ENCODE measurements around the gene ARID3C.

Gene ARID3C

GRCh38 chr9:34590381-34591247 is 38.3 kb downstream of the ARID3C start:
- DNase-seq (ENCODE audit: low read depth): no peak
- no peak overlapping the region for H3K4me3 ChIP-seq (ENCODE audit: low read depth, low read length)

GRCh38 chr9:34589636-34590380 is 39.1 kb downstream of the ARID3C start, which contains the start of gene CNTFR:
CNTFR (minus strand) TSS chr9:34589724; CDS start chr9:34568981, 20,743 bp downstream.
- in situ Hi-C loops (cut with HindIII; ENCODE audit: low sequenced_read_pairs): no loop called here
- DNase-seq (ENCODE audit: low read depth): no peak
- peak within 1 kb of the TSS; percentile 21 for H3K4me3 ChIP-seq (ENCODE audit: low read depth, low read length)
- no peak for TF ChIP-seq CTCF (IDR thresholded peaks at IDR 0.05; ENCODE audit: low read depth, low read length, missing control alignments)

More at GRCh38 chr9:34590381-34591247, 38.3 kb downstream of the ARID3C start:
- in situ Hi-C loops (cut with HindIII; ENCODE audit: low sequenced_read_pairs): no loop called here
- TF ChIP-seq CTCF (IDR thresholded peaks at IDR 0.05; ENCODE audit: low read depth, low read length, missing control alignments): no peak

- H3K4me3 ChIP-seq (ENCODE audit: low read depth, low read length): no peak overlapping the region
- in situ Hi-C loops (cut with HindIII; ENCODE audit: low sequenced_read_pairs): no loop called here
These were observed 39.9 kb downstream of the ARID3C start for GRCh38 chr9:34588671-34589635.

GRCh38 chr9:34587271-34587670 is 41.6 kb downstream of the ARID3C start:
- no peak for TF ChIP-seq CTCF (IDR thresholded peaks at IDR 0.05; ENCODE audit: low read depth, low read length, missing control alignments)
- H3K4me3 ChIP-seq (ENCODE audit: low read depth, low read length): no peak overlapping the region
- no peak for DNase-seq (ENCODE audit: low read depth)
- in situ Hi-C loops (cut with HindIII; ENCODE audit: low sequenced_read_pairs): no loop called here

More at GRCh38 chr9:34588671-34589635, 39.9 kb downstream of the ARID3C start:
- TF ChIP-seq CTCF (IDR thresholded peaks at IDR 0.05; ENCODE audit: low read depth, low read length, missing control alignments): no peak
- no peak for DNase-seq (ENCODE audit: low read depth)

- DNase-seq (ENCODE audit: low read depth): no peak
- in situ Hi-C loops (cut with HindIII; ENCODE audit: low sequenced_read_pairs): no loop called here
- TF ChIP-seq CTCF (IDR thresholded peaks at IDR 0.05; ENCODE audit: low read depth, low read length, missing control alignments): no peak
- no peak overlapping the region for H3K4me3 ChIP-seq (ENCODE audit: low read depth, low read length)
These were observed 42.8 kb downstream of the ARID3C start for GRCh38 chr9:34585946-34586669.

Data from astrocyte of the cerebellum (primary cell).